SK-N-MC (cell line): ENCODE measurements around the gene CLTA.
"Not testable (repeated sequence)": the region's sequence is repeated elsewhere in the genome, so short reads cannot be mapped to it uniquely, and the experiment has no call there.

Source experiments
- EZH2 ChIP-seq: fragments of 200-600 bp; sonication (generic); IDR thresholded peaks from one replicate; pipeline ENCODE4 v1.6.1; 2017; ENCODE audit warnings: antibody characterized with exemption
- POLR2AphosphoS5 ChIP-seq: IDR thresholded peaks from 2 replicates; pipeline ENCODE4 v1.6.1; 2012; ENCODE audit warnings: mild to moderate bottlenecking, low read depth, low read length, borderline replicate concordance

GRCh38 chr9:36160126-36160525, 30.6 kb upstream of the CLTA start:
- not testable (repeated sequence) for TF ChIP-seq EZH2, POLR2AphosphoS5
